Brain pericyte (primary cell): ENCODE results near the gene KRTAP10-4.
"Not testable (repeated sequence)": the region's sequence is repeated elsewhere in the genome, so short reads cannot be mapped to it uniquely, and the experiment has no call there.

ENCODE experiments used
- DNase-seq: peaks from one replicate; pipeline ENCODE4 v3.0.0-alpha.2; 2012; ENCODE audit warnings: low read depth, low spot score

The KRTAP10-4 gene

DNA sequence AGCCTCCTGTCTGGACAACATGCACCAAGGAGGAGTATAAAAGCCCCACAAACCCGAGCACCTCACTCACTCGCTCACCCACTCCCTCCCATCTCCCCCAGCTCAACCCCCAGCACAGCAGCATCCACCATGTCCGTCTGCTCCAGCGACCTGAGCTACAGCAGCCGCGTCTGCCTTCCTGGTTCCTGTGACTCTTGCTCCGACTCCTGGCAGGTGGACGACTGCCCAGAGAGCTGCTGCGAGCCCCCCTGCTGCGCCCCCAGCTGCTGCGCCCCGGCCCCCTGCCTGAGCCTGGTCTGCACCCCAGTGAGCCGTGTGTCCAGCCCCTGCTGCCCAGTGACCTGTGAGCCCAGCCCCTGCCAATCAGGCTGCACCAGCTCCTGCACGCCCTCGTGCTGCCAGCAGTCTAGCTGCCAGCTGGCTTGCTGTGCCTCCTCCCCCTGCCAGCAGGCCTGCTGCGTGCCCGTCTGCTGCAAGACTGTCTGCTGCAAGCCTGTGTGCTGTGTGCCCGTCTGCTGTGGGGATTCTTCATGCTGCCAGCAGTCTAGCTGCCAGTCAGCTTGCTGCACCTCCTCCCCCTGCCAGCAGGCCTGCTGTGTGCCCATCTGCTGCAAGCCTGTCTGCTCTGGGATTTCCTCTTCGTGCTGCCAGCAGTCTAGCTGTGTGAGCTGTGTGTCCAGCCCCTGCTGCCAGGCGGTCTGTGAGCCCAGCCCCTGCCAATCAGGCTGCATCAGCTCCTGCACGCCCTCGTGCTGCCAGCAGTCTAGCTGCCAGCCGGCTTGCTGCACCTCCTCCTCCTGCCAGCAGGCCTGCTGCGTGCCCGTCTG, at the start of gene KRTAP10-4:
TSS of gene KRTAP10-4 (plus strand) at position 100 of the 827 bp plus-strand sequence. CDS start at position 130, 30 bp downstream.
- not testable (repeated sequence) for DNase-seq

DNA sequence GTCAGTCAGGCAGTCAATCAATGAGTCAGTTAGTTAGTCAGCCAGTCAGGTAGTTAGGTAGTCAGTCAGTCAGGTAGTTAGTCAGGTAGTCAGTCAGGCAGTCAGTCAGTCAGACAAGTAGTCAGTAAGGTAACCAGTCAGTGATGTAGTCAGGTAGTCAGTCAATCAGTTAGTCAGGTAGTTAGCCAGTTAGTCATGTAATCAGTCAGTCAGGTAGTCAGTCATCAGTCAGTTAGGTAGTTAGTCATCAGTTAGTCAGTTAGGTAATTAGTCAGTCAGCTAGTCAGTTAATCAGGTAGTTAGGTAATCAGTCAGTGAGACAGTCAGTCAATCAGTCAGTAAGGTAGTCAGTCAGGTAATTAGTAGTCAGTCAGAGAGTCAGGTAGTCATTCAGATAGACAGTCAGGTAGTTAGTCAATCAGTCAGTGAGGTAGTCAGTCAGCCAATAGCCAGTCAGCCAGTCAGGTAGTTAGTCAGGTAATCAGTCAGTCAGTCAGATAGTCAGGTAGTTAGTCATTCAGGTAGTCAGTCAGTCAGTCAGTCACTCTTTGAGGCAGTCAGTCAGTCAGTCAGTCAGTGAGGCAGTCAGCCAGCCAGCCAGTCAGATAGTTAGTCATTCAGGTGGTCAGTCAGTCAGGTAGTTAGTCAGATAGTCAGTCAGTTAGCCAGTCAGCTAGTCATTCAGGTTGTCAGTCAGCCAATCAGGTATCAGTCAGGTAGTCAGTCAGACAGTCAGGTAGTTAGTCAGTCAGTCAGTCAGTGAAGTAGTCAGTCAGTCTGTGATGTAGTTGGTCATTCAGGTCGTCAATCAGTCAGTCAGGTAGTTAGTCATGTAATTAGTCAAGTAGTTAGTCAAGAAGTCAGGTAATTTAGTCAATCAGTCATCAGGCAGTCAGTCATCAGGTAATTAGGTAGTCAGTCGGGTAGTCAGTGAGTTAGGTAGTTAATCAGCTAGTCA, 48.8 kb upstream of the KRTAP10-4 start:
- DNase-seq: no peak

DNA sequence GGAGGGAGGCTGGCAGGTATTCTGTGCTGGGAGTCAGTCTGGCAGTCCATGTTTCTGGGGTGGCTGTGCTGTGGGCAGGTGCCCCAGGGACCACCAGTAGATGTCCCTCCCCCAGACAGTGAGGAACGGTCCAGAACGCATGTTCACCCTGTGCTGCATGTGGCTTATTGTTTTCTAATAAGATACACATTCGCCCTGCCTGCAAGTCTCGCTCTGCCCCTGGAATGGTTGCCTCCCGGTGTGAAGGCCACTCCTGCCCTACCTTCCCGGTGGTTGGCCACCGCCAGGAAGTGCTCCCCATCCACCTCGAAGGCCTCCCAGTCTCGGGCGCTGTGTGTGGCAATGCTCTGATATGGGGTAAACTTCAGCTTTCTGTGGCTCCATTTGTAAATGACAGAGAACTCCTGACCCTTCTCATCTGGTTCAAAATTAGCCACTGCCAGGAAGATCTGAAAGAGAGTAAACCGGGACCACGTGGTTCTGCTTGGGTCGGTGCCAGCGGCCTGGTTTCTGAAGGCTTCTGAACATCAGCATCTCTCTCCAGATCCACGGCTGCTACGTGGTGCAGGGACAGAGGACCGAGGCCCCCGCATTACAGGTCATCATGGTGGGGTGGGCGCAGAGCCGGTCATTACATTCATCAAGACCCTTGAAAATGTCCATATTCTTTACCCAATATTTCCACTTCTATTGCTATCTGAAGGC, 48.0 kb upstream of the KRTAP10-4 start:
- no peak for DNase-seq

GRCh38 chr21:44526096-44526997, 47.2 kb upstream of the KRTAP10-4 start:
- no peak for DNase-seq

DNA sequence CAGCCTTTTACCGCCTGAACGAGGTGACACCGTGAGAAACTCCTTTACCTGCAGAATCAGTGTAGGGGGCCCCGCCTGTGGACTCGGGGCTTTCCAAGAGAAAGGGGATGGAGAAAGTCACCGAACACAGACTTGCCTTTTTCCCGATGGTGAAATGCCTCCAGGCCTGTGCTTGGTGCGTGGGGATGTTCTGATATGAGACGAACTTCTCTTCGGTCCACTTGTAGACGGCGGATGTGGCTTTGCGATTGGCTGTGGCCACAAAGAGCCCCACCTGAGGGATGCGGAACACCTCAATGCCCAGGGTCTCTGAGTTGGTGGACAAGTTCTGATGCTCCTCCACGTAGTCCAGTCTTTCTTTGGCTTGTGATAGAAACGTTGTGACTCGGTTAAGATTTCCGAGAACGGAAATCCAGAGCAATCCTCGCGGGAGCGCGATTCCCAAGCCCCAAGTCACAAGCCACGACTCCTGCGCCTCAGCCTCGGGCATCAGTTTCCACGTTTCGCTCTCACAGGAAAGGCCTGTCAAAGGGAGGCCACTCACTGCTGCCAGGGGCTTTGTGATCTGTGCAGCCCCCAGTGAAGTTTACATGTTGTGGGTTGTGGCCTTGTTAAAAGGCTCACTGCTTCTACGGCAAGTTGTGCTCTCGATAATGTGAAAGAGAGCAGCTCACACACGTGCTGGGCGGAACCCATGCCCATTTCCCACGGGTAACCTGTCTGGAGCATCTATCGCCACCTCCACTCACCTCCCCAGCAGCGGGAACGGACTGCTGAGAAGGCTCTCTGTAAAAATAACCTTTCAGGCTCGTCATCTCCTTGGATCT, 46.2 kb upstream of the KRTAP10-4 start:
- no peak for DNase-seq

DNA sequence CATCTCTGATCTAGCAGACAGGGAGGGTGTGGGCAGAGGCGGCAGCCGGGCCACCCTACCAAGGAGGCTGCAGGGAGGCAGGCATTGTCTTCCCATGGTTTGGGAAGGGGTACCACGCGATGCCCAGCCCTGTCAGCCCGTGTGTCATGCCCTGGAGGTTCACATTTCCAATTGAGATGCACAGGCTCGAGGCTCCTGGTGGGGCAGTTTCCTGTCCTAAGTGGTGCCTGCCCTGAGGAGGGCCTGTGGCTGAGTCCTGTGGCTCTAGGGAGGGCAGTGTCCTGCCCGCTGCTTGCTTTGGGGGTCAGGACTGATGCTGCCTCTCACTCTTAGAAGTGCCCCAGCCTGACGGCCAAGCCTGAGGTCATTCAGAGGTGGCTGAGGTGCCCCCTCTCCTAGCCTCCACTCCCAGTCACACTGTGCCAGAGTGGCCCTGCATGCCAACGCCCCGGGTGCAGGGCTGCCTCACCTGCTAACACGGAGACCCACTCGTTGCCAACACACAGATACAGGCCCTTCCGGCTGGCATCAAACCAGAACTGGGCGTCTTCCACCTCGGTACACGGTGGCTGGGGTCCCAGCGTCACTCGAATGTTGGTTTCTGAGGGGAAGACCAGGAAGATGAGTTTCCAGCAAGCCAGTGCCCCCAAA, 45.4 kb upstream of the KRTAP10-4 start:
- DNase-seq: no peak

- DNase-seq: no peak
Measured at GRCh38 chr21:44528634-44528995, 44.9 kb upstream of the KRTAP10-4 start.

DNA sequence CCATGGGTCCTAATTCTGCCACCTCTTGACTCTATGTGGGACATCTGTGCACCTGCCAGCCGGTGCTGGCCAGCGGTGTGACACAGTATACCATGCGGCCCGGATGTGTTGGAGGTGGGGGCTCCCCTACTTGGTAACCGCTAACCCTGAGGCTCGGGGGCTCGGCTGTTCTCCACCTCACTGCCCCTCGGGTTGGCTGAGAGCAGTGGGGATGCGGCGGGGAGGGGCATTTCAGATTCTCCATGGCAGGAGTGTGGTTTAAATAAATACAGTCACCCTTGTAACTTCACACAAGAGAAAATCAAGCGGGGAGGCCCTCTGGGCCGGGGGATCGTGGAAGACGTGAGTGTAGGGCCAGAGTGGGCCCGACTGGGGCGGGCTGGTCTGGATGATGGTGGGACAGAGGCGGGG, 44.5 kb upstream of the KRTAP10-4 start:
- no peak for DNase-seq

DNA sequence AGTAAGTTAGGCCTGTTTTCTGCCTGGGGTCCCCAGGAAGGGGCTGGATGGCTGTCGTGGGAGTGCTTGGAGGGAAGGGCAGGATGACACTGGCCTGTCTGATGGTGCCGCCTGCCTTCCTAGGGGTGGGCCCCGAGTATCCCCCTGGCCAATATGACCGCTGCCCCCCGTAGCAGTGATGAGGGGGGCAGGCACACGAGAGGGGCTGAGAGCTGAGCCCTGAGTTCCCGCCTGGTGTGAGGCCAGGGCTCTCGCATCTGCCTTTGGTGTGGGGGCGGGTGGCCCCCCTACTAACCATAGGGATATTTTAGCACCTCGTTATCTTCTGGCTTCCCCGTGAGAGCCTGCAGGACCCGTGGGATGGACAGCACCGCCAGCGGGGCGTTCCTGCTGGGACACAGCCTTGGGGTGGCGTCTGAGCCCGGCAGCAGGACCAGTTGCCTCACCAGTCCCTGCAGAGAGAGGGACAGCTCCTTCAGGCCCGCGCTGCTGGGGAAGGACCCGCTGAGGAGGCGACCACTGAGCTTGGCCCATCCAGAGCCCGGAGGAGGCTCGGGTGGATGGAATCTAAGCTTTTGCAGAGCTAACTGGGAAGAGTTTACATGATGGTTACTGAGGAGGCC, 43.9 kb upstream of the KRTAP10-4 start:
- DNase-seq: no peak

DNA sequence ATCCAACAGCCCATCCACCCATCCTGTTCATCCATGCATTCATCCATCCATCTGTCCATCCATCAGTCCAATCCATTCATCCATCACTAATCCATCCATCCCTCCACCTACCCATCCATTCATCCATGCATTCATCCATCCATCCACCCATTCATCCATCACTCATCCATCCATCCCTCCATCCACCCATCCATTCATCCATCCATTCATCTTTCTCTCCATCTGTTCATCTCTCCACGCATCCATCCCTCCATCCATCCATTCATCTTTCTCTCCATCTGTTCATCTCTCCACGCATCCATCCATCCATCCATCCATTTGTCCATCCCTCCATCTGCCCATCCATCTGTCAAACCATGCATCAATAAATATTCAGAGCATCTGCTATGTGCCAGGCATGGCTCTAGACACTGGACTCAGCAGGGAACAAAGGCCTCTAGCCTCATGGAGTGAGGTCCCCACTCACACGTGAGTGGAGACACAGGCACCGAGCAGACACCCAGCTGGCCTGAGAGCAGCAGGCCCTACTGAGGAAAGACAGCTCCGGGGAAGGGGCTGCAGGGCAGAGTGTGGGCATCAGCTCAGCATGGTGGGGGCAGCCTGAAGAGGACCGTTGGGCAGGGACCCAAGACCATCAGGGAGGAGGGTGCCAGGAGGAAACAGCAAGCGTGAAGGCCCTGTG, 43.2 kb upstream of the KRTAP10-4 start:
- no peak for DNase-seq

- DNase-seq: no peak
Measured at GRCh38 chr21:44530903-44531605, 42.5 kb upstream of the KRTAP10-4 start.

- DNase-seq: no peak
Measured at GRCh38 chr21:44531606-44532564, 41.6 kb upstream of the KRTAP10-4 start.

- DNase-seq: no peak
Measured at GRCh38 chr21:44532712-44533111, 40.8 kb upstream of the KRTAP10-4 start.

DNA sequence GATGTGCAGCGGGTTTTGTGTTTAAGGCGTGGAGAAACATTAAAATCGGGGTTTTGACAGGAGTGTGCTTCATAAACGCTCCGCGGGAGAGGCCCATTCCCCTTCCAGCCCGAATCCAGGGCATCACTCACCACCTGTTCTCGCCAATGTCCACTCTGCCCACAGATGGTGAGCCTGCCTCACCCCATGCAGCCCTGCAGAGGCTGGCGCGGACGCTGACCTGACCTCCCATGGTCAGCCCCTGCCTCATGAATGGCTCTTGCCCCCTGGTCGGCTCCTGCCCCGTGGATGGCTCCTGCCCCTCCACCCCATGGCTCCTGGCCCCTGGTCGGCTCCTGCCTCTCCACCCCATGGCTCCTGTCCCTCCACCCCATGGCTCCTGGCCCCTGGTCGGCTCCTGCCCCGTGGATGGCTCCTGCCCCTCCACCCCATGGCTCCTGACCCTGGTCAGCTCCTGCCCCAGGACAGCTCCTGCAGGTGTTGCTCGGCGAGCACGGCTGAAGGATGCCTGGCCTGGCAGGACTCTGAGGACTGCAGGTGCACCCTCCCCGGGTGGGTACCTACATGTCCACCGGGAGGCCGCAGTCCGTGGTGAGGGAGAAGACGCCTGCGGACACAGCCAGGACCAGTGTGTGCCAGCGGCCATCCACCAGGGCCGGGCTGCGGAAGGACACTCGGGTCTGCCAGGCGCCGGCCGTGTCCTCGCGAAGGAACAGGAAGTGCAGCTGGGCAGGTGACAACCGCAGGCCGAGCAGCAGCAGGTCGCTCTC, 40.2 kb upstream of the KRTAP10-4 start:
- DNase-seq: no peak

DNA sequence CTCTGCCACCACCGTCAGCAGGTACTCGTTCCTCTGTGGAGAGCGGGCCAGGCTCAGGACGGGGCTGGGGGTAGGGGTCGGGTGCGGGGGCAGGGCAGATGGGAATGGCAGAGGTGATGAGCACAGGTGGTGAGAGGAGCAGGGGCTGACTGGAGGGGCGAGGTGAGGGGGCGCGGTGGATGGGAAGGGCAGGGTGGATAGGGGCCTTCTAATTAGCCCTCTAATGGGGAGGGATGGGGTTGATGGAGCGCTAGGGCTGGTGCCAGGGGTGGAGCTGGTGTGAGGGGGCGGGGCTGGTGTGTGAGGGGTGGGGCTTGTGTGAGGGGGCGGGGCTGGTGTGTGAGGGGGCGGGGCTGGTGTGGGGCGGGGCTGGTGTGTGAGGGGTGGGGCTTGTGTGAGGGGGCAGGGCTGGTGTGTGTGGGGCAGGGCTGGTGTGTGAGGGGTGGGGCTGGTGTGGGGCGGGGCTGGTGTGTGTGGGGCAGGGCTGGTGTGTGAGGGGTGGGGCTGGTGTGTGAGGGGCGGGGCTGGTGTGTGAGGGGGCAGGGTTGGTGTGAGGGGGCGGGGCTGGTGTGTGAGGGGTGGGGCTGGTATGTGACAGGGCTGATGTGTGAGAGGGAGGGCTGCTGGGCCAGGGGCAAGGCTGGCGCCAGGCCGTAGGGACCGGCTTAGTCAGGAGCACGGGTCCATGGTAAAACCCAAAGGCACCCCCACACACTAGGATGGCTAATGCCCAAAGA, 39.5 kb upstream of the KRTAP10-4 start:
- DNase-seq: no peak
